ENCODE data around the gene DDAH2.

The DDAH2 gene

GRCh38 chr6:31689249-31690110 lies 39.6 kb downstream of the DDAH2 start:
- no peak for DNase-seq (ENCODE audit: low read depth)

- DNase-seq (ENCODE audit: low read depth), result no peak
These were observed 41.0 kb downstream of the DDAH2 start for GRCh38 chr6:31687860-31688693.

GRCh38 chr6:31687321-31687720 lies 41.8 kb downstream of the DDAH2 start:
- no peak for DNase-seq (ENCODE audit: low read depth)

- DNase-seq (ENCODE audit: low read depth), result no peak
These were observed 42.6 kb downstream of the DDAH2 start for GRCh38 chr6:31686483-31686882.

- no peak for DNase-seq (ENCODE audit: low read depth)
These were observed 45.5 kb downstream of the DDAH2 start for GRCh38 chr6:31683591-31683990.

- peak; percentile 31 for DNase-seq (ENCODE audit: low read depth)
These were observed 47.9 kb downstream of the DDAH2 start for GRCh38 chr6:31681135-31681671.

GRCh38 chr6:31680226-31681134 lies 48.6 kb downstream of the DDAH2 start, which contains the start of gene LY6G5C:
Gene LY6G5C, minus strand, starts transcription at chr6:31681067. Its CDS starts 694 bp downstream, at chr6:31680373.
- peak; percentile 95 for DNase-seq (ENCODE audit: low read depth)

GRCh38 chr6:31677955-31678354 lies 51.1 kb downstream of the DDAH2 start:
- DNase-seq (ENCODE audit: low read depth), result no peak
